Left cardiac atrium (tissue), 4 donors: Measurements from ENCODE around the gene PDGFD. TPM values are rescaled to one million over a fixed set of nuclear protein-coding genes. Genes with fewer than 3 reads are reported as not detected.

Experiments used
- ATAC-seq, 2 donors: fragments of 200-7000 bp; cut with Tn5 transposase; one replicate each; pipeline ENCODE4 v1.9.1; 2020; ENCODE audit warnings: mild to moderate bottlenecking in 2 of 2, moderate library complexity in 2 of 2
- DNase-seq: peaks from one replicate; pipeline ENCODE4 v3.0.0-alpha.2; 2020
- intact Hi-C, 2 donors: fragments of 100-400 bp; cut with DNase I; formaldehyde crosslinking; loops; one replicate each; pipeline versions ENCODE4 v1.14.1 to v1.15.1; 2022 to 2023
- total RNA-seq, 2 donors: library from RNA; stranded (reverse); fragmentation: NEBNext Ultra II Directional; extraction: Animal tissue kit (Norgen Biotek cat#: 25700); gene quantifications; one replicate each; pipeline ENCODE4 v1.2.1, GENCODE V29; 2021
- donor health status: DM: no; HTN: yes; CAD: no.
- donor health status: DM: no; HTN: yes; CAD: no; lungs with severe emphysema.
- donor health status: DM: yes; HTN: yes; CAD: no.
- donor health status: Dilated cardiomyopathy.

Gene PDGFD
- total RNA-seq, 2 donors from 2014 or later = 8.7 to 17.3 TPM

DNA sequence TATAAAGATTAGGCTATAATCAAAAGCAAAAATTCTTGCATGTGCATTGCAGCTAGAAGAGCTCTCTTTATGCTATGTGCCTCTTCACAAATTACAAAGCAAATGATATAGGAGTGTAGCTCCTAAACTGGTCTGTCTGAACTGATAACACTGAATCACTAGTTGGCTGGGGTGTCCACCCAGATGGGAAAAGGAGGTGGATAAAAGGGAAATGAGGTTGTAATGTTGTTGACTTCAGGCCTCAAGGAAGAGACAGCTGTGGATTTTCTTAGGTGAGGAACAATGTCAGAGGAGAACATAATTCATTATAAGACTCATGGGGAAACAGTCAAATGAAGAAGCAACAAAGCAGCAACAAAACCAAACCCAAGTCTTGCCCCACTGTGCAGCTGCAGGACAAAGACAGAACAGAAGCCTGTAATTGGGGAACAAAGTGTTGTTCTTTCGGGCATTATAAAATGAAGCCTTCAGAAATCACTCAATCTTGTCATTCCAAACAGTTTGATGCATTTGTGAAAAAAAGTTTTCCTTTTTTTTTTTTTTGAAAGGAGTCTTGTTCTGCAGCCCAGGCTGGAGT is 257.6 kb downstream of the PDGFD start:
- intact Hi-C loops = no loop called here
- no peak for ATAC-seq

DNA sequence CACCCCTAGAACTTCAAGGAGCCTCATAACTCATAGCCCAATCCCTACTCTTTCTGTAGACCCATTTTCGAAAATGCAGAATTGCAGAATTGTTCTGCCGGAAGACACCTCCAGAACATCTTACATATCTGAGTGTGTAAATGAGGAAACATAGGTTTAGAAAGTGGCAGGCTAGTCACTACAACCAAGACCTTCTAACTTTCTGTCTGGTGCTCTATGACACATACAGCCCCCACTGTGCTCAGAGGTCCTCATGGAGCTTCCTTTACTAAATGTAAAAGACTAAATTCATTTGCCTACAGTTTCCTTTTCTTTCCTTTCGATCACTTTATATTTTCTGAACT is 259.7 kb downstream of the PDGFD start:
- ATAC-seq = no peak
- intact Hi-C loops = no loop called here
- no peak for DNase-seq

More for the DNA sequence above, 257.6 kb downstream of the PDGFD start:
- DNase-seq = no peak

DNA sequence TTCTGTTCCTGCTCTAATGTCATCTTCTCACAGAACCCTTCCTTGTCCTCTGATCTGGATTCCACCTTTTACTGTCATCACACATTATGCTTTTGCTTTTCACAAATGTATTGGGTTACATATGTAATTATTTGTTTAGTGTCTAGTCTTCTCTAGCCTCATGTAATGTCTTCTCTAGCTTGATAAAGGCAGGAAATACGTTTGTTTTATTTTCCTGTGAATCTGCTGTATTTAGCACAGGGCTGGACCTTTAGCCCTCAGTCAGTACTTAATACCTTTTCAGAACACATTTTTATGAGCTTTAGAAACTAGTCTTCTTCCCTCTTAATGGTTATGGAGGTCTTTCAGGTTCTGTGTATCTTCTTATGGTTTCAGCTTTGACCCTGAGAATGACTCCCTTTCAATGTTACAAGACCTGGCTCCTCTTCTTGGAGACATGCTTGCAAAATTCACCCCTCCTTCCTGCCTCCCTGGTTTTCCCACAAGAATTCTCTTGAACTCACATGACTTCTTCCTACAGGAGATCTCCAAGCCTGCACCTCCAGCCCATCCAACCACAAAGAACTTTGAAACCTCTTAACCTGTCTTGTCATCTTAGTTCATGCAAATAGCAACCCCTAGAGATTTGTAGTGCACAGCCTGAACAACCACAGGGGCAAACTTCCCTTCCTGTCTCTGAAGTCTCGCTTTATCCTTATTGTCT is 260.2 kb downstream of the PDGFD start:
- DNase-seq (no peak), ATAC-seq (no peak)
- intact Hi-C loops = no loop called here

DNA sequence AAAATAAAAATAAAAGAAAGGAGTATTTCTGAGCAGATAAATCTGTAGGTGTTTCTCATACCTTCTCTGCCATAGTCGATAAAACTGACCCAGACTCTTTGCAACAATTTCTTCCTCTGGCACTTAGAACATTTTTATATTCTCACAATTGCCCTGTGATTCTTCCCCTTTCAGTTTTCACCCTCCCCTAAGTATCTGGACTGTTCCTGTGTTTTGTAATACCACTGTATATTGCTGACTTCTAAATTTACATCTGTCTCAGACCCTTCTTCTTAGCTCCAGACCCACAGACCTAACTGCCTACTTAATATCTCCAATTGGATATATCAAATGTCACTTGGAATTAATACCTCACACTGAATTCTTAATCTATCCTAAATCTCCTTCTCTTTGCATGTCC is 261.0 kb downstream of the PDGFD start:
- ATAC-seq (no peak), DNase-seq (no peak)
- intact Hi-C loops = no loop called here

DNA sequence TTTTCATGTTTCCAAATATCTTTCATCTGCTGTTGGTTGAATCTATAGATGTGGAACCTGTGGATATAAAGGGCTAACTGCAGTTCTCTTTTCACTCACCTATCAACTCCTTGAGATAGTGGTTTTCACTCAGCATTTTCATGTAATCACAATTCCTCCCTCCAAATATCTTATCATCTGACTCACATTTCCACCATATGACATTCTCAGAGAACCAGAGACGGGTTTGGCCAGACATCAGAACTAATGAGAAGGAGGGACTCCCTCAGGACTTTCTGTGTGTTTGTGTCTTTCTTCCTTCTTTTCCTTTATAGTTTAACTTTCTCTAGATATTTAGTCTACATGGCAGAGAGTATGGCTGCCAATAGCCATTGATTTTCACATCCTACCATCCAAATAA is 262.3 kb downstream of the PDGFD start:
- DNase-seq = no peak

DNA sequence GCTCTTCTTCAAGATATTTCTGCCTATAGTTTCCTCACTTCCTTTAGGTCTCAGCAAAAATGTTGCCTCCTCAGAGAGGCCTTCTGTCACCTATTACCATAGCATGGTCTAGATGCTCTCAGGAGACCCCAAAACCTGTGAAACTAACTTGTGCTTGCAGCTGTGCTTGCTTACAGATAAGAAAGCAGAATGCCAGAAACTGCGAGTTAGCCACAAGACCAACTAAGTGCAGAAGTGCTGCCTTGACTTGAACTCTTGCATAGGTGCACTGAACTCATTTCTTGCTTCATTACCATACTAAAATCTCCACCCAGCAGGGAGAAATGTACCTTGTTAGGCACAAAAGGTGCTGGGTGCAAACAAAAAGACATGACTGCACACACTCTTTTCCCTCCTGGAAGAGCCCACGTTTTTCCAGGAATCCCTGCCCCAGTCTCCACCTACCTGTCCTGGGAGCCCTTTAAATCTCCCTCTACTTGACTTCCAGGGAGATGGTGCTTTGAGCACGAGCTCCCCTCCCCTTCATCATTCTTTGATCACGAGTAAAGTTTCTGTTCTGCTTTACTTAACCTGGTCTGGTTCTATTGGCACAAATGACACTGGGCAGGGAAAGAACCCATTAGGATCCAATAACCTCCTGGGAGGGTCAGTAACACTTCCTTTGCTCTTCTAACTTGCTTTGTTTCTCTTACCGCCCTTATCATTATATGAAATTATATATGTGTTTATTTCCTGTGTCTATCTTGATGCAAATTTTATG is 265.2 kb downstream of the PDGFD start:
- no peak for DNase-seq
- no peak for ATAC-seq
- intact Hi-C loops = no loop called here

More for the DNA sequence above, 262.3 kb downstream of the PDGFD start:
- ATAC-seq = peak in 1 of 2 donors; percentile 53
- intact Hi-C loops = no loop called here

DNA sequence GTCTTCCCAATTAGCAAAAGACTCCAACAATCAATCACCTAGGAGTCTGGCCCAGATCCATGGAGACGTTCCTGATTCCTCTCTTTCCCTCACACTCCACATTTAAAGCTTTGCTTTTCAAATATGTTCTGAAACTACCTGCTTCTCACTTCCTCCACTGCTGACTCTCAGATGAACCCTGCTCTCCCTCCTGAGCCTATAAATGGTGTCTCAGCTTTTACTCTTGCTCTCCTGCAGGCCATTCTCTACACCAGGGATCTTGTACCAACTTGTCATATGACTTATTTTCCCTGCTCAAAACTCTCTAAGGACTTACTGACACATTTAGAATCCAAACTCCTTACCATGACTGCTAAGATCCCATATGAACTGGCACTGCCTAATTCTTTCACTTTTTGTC is 265.9 kb downstream of the PDGFD start:
- intact Hi-C loops = no loop called here
- ATAC-seq (no peak), DNase-seq (no peak)

DNA sequence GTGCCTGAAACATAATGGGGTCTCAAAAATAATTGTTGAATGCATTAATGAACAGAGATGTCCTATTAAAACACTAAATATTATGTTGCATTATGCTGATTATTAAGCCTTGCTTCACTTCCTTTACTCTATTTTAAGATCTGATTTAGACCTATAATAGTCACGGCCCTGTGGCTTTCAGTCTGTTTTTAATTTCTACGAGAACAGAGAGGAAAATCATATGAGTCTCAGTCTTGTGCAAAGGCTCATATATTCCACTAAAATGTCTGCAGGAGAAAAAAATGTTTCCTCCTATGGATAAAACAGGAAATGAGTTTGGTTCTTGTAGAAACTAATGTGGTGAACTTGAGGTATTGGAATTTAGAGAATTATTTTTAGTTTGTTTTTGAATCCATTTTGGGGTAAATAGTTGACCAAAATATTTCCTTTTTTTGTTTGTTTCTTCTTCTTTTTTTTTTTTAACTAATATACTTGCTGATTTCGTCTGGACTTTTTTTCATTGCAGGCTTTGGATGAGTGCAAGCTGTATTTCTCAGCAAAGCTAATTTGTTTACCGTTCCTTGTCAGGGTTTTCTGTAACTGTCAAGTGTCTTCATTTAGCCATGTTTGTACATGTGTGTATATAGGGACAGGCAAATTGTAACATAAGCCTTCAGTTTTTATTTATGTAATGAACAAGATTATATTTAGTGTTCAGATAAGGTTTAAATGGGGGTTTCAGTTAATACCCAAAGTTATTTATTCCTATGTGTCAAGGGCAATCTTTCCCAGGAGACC is 266.6 kb downstream of the PDGFD start:
- intact Hi-C loops = no loop called here
- DNase-seq (no peak), ATAC-seq (no peak)

DNA sequence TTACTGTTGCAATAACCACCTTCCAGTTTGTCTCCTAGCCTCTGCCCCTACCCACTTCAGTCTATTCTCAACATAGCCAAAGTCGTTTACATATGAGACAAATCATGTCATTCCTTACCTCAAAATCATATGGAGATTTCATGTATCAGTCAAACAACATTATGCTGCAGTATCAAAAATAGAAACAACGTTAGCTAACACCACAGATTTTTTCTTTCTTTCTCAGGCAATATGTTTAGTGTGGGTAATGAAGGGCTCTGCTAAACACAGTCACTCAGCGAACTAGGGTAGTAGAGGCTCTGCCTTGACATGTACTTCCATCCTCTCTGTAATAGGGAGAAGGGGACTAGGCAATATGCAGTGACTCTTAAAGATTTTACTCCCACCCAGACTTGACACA is 268.8 kb downstream of the PDGFD start:
- intact Hi-C loops = no loop called here
- DNase-seq = no peak
- no peak for ATAC-seq

DNA sequence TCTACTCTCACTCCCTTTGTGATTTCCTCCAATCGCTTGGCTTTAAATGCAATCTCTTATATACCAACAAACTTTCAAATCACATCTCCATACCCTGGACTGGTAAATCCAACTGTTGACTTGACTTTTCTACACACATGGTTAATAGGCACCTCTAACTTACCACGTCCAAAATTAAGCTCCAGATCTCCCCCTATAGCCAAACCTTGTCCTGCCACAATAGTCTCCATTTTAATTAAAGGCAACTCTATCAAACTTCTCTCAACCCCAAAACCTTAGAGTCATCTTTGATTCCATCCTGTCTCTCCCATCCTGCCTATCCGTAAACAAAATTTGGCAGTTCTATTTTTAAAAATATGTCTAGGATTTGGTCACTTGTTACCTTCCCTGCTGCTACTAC is 269.3 kb downstream of the PDGFD start:
- DNase-seq (no peak), ATAC-seq (no peak)
- intact Hi-C loops = loop anchor here in 1 of 2 donors (5.0 kb wide), 1 partner anchor 48 kb away; no protein-coding TSS in a partner anchor

DNA sequence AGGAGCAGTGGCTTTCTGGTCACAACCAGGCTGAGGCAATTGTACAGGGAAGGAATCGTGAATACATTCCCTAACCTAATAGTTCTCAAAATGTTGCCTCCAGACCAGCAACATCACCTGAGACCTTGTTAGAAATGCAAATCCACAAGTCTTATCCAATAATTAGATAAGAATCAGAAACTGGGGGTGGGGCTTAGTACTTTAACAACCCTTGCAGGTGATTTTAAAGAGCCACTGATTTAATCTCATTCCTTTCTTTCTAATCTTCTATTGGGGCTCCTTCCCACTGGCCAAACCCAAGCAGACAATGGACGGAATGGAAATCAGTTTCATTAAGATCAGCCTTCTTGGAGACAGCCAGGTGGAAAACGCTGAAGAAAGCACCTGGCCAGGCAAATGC is 269.9 kb downstream of the PDGFD start:
- no peak for DNase-seq
- no peak for ATAC-seq
- intact Hi-C loops = loop anchor here in 1 of 2 donors (5.0 kb wide), 1 partner anchor 48 kb away; no protein-coding TSS in a partner anchor

DNA sequence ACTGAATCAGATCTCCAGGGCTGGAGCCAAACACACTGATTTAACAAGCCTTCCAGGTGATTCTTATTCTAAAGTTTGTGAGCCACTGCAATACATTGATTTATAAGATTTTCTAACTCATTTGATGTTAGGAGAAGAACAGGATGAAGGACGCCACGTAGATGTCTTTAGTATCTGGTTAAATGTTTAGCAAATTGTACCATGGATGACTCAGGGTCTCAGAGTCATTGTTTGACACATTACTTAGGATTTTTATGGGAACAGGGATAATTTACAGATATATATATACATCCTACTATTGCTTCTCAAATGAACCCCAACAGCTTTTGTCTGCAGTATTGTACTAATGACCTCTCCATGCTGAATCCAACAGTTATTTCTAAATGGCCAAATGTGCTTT is 270.6 kb downstream of the PDGFD start:
- intact Hi-C loops = loop anchor here in 1 of 2 donors (5.0 kb wide), 1 partner anchor 49 kb away; no protein-coding TSS in a partner anchor
- ATAC-seq = no peak
- DNase-seq = no peak

DNA sequence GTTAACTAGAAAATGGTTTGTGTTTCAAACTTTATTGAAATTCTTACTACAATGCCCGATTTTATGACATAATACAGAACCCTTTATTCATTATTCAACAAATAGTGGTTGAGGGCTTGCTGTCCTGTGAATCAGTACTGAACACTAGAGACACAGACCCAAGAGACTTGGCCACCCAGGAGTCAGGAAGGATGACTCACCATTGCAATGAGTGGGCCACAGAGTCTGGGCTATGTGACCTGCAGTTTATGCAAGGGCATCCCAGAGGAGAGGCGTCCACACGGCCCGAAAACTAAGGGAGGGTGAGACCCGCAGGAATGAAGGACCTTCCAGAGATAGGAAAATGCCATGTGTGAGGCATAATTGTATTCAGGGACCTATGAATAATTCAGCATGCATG is 271.3 kb downstream of the PDGFD start:
- ATAC-seq = no peak
- DNase-seq = no peak
- intact Hi-C loops = loop anchor here in 1 of 2 donors (5.0 kb wide), 1 partner anchor 50 kb away; no protein-coding TSS in a partner anchor

DNA sequence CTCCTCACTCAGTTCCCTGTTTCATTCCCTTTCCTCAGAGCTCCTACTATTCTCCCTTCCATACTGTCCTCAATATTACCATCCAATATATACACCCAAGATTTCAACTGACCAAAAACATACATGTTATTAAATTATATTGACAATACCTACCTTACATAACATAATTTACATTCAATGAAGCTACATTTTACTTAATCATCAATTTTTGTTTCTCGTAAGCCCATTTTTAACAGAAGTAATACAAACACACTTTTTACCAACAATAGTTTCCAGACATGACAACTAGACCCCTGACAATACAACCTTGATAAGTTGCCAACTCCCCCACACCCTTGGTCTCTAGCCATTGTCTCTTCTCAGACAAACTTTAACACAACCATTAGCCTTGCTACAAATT is 273.3 kb downstream of the PDGFD start:
- no peak for DNase-seq
- intact Hi-C loops = loop anchor here in 1 of 2 donors (5.0 kb wide), 1 partner anchor 52 kb away; no protein-coding TSS in a partner anchor
- no peak for ATAC-seq

DNA sequence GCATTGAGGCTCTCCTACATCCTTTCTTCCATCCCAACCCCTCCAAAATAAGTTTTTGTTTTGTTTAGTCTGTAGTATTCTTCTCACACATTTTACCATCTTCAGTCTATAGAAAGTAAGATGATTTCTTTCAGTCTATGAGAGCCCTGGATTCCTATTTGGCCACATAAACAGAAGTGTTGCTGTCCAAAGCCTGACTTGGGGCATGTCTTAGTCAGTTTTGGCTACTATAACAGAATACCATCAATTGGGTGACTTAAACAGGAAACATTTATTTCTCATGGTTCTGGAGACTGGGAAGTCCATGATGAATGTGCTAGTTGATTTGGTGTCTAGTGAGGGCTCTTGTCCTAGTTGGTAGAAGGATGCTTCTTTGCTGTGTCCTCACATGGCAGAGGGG is 274.3 kb downstream of the PDGFD start:
- intact Hi-C loops = loop anchor here in 1 of 2 donors (5.0 kb wide), 1 partner anchor 53 kb away; no protein-coding TSS in a partner anchor

DNA sequence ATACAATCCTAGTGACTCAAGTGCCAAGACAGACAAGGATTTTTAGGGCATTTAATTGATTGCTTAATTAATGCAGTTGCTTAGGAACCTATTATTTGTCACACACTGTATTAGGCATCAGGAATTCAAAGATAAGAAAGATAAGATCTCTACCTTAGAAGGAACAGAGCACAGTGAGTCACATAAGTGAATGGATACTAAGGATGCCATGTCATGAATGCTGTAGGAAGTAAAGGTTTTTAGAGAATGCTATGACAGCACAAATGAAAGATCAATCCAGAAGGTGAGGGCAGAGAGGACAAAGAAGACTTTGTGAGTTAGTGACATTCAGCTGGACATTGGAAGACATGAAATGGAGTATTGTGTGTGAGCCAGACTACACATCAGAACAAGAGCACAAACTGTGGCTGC is 275.4 kb downstream of the PDGFD start:
- no peak for ATAC-seq
- no peak for DNase-seq
- intact Hi-C loops = no loop called here

More for the DNA sequence above, 274.3 kb downstream of the PDGFD start:
- ATAC-seq = no peak
- DNase-seq = no peak

DNA sequence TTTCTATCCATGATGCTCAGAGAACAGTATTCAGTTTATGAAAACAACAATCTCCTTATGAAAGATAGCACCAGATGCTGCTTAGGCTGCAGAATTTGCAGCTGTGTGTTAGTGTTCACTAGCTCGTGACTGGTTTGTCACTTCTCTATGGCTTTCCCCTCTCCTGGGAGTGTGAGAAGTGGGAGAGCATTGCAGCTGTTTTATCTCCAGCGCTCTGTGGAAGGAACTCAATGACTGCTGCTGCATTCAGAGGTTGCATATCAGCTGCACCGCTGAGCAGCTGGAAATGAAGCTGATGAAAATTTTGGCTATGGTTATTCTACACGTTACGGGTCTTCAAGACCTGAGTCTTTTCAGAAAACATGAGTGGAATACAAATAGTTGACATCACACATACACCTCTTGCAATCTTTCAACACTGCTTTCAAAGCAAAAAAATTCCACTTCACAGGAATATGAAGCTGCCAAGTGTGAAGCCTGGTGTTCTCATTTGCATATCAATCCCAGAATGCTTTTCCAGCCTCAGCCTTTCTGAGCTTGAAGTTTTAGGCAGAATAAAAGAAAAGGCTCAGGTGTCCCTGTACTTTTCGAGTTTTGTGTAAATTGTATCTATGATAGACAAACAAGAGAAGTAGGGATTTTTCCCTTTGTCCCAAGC is 276.8 kb downstream of the PDGFD start:
- intact Hi-C loops = no loop called here
- ATAC-seq (peak in 1 of 2 donors; percentile 47), DNase-seq (no peak)

DNA sequence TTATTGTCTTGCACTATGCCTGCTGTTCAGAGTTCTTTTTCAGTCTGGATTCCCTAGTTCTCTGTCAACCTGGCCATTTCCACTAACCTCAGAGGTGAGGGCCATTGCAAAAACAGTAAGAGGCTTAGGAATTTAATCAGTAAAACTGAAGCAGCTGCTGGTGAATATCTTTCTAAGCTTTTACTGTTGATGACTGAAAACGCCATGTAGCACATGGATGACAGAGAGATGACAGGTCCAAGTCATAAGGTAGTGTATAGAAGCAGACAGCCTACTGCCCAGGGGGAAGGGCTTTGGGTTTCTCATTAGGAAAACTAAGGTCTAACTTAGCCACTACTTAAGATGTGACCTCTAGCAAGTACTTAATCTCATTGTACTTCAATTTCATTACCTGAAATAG is 280.1 kb downstream of the PDGFD start:
- ATAC-seq = no peak
- intact Hi-C loops = no loop called here

DNA sequence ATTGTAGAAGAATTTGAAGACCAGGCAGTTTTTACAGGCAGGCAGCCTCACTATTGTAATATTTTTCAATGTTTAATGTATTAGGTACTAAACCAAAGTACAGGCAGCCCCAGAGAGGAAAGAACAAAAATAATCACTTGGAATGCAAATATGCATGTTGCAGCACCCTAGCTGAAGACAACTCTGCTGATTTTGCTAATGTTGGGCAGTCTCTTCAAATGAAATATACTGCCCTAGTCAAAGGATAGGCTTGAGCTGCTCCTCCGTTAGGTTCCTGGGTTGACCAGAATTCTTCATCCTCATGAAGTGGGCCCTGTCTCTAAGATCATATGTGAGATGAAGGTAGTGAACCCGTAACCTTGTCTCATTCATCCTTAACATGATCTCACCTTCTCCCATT is 280.7 kb downstream of the PDGFD start:
- DNase-seq (no peak), ATAC-seq (no peak)
- intact Hi-C loops = no loop called here

More for the DNA sequence above, 280.1 kb downstream of the PDGFD start:
- DNase-seq = no peak
